ENCODE results near the gene RASEF. TPM values are rescaled to one million over a fixed set of nuclear protein-coding genes. Genes with fewer than 3 reads are reported as not detected.
"Not testable (repeated sequence)": the region's sequence is repeated elsewhere in the genome, so short reads cannot be mapped to it uniquely, and the experiment has no call there.

Gene RASEF
- total RNA-seq, 1 donor from 2014 or later, result not detected

DNA sequence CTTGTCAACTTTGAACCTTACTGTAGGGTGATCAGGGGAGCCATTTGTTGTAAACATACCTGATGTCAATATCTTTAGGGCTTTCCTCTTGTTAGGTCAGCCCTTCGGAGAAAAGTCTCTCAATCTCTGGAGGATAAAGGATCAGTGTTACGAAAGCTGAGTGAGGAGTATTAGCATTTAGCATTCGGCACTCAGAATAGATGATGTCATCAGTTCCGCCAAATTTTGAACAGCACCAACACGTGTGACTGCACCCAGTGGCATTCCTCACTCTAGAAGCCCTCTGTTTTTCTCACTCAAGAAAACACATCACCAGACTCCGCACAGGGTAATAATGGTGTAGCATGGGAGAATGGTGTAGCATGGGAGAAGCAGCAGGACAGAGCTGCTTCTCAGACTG, 87.8 kb downstream of the RASEF start:
- intact Hi-C loops (cut with micrococcal nuclease), result no loop called here

DNA sequence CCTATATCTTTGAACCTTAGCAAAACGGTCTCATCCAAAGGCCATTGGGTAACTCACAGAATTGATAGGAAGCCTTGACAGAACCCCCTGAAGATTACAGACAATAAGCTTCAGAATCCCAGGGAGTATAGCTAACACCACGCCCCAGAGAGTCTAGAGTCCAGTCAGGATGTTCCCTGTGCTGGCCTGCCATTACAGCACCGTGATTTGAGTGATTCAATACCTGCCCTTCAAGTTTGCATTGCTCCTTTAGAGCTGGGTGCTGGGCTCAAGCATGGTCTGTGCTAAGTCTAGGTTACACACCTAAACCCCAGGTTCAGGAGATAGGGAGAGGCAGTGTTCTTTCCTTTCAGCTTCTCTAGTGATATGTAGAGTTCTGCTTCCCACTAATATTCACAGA, 90.5 kb downstream of the RASEF start:
- intact Hi-C loops (cut with micrococcal nuclease), result no loop called here

DNA sequence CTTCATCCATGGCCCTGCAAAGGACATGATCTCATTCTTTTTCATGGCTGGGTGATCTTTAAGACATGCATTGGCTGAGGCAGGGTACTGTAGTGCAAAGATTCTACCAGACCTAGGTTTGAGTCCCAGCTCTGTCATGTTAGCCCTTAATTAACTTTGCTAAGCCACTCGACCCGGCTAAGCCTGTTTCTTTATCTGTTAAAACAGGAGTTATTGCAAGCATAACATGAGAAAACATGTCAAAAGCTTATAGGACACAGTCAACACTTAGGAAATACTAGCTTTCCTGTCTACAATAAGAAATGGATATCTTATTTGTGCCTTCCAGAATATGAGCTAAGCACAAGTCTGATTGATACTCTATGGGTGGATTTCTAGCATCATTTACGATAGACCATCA, 92.6 kb downstream of the RASEF start:
- intact Hi-C loops (cut with micrococcal nuclease), result no loop called here

DNA sequence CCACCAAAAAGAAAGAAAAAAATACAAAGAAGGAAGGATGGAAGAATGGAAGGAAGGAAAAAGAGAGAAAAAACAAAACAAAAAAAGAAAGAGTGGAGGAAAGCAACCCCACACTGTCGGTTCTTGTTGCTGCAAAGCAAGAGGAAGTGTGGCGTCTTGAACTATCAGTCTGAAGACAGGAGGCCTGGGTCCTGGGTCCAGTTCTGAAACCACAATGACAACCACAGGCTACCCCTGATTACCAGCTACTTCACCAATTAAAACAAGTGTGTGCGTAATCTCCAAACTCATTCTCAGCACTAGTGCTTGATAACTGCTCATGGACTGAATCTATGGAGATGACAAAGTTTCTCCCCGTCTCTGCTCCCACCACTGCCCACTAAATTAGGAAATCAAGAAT, 93.7 kb downstream of the RASEF start:
- intact Hi-C loops (cut with micrococcal nuclease), result no loop called here

DNA sequence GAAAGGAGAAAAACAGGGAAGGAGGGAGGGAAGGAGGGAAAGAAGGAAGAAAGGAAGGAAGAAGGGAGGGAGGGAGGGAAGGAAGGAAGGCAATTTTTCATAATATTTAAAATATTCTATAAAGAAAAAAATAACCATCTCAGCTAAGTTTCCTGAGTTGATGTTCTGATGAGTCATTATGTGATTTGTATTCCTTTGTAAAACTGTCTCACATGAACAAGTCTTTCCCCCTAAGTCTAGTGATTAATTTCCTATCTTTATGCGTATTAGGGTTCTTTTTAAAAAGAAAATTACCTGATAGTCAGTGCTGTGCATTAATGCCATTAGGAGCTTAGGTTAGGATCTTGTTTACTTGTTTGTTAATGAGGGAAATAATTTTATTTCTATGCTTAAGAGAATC, 94.1 kb downstream of the RASEF start:
- intact Hi-C loops (cut with micrococcal nuclease), result no loop called here

DNA sequence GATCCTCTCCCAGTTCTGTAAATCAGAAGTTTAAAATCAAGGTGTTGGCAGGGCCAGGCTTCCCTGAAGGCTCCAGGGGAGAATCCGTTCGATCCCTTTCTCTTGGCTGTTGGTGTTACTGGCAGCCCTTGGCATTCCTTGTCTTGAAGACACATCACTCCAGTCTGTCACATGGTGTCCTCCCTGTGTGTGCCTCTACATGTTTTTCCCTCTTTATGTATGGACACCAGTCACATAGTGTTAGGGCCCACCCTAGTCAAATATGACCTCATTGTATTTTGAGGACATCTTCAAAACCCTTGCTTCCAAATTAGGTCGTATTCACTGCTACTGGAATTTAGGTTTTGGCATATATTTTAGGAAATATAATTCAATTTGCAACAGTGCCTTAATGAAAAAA, 94.6 kb downstream of the RASEF start:
- intact Hi-C loops (cut with micrococcal nuclease), result no loop called here

DNA sequence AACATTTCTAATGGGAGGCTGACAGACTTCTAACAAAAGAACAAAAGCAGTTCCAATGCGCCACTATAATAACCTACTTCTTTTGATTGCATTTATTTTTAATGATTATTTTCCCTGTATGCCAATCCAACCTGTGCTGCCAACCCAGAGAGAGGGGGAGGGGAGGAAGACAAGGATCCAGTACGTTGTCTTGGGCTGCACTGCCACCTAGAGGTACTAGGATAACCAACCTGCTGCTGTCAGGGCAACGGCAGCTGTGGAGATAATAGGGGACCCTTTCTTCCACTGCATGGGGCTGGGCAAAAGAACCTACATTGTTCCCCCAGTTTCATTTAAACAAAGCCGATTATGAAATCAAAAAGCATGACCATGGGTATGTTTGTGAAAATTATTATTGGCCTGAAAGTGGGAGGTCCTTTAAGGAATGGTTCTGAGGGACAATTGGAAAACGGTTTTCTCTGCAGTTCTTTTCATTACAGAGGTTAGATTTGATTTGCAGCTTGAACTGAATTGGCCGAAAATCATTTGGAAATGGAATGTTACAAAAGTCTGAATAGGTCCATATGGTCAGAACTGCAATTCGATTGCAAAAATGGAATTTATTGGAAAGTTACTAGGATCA, 101.3 kb downstream of the RASEF start:
- intact Hi-C loops (cut with micrococcal nuclease), result no loop called here

DNA sequence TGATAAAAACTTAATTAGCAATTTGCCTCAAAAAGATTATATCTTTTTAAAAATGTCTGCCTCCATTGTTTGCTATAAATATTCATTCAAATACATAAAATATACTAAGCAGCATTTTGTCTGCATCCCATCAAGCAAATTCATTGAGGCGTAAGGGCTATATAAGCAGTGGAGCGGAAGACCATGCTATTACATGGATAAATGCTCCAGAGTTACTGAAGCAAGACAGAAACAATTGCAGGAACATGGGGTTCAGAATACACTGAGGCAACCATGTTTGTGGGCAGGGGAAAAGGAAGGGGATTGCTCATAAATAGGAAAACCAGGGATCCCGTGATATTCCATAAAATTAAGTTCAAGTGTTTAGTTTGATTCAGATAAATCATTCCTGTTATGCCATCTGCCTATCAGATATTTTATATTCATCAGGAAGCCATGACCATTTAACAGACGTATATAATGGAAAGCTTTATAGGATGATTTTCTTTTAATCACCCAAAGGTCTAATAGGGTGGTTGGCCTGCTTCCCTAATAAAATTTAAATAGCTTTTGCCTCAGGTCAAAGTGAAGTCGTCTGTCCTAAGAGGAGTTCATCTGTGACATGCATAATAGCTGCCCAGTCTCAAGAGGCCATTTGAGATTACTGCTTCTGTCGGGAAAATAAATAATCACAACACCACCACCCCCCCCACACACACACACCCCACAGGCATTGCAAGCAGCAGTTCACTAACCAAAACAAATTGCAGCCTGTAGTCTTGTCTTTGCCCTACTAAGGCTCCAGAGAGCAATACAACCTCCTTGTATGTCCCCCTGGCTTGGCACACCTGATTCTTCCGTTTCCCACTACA, 105.2 kb downstream of the RASEF start:
- intact Hi-C loops (cut with micrococcal nuclease), result no loop called here

DNA sequence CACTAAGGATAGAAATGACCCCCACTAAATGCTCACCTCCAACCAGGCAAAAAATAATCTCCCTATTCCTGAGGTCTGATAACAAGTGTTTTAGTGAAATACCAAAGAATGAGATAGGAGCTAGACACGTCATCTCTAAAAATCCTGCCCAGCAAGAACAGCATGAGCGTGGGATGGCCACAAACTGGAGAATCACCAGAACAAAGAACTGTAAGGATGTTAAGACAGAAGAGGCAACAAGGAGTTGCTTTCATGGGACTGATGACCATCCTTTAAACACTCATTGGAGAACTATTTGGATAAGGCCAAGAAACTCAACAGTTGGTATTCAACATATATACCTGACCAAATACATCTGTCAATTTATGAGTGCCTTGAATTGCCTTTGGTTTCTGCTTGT, 113.7 kb downstream of the RASEF start:
- intact Hi-C loops (cut with micrococcal nuclease), result no loop called here

DNA sequence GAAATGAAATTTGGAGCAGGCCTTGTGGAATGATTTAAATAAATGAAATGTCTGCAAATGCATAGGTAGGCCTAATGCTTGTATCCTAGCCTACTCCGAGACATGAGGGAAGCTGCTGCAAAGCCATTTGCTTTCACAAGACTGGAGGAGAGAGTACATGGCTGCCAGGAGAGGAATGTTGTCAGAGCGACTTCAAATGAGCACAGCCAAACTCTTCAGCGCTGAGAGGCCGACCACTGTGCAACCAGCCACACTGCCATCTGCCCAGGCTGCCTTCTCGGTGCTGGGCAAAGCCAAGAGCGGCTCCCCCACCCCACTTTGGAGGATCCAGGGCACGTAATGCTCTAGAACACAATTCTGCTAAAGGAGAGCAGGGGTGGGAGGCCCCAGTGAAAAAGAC, 122.6 kb downstream of the RASEF start:
- intact Hi-C loops (cut with micrococcal nuclease), result no loop called here

DNA sequence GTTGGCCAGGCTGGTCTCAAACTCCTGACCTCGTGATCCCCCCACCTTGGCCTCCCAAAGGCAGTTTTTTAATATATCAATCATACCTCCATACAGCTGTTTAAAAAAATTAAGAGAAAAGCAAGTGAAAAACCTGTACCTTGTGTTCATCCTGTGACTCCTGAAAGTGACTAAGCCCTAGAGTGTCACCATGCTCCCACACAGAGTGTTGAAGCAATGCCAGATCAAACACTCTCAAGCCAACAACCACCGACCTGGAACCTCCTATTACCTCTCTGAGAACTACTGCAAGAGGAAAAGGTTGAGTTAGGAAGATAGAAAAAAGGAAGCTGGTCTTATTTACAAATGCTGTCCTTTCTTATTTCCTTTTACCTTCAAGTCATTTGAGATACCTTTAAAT, 123.5 kb downstream of the RASEF start:
- intact Hi-C loops (cut with micrococcal nuclease), result no loop called here

DNA sequence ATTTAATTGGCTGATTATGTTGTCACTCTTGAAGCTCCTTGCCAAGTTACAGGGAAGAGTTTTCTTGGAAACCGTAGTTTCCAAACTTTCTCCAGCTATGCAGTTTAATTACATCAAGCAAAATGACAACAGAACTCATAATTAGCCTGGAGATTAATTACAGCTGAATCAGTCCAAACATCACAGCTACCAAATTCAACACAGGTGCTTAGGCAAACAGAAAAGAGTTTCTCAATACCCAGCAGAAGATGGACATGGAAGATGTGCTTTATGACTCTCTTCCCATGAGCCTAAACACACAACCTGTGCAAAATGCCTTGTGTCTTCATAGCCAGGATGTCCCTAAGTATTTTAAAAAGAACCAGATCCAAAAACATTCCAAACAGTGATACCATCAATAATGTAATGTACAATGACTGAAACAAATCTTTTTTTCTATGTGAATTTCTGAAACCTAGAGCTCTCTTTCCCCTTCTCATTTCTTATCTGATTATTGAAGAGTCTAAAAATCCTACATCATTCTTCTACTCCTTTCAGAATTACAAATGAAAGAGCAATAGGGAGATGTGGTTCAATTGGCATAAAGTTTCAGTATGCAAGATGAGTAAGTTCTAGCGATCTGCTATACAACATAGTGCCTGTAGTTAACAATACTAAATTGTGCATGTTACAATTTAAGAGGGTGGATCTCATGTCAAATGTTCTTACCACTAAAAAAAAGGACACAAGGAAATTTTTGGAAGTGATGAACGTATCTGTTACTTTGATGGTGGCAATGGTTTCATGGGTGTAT, 124.3 kb downstream of the RASEF start:
- intact Hi-C loops (cut with micrococcal nuclease), result no loop called here

DNA sequence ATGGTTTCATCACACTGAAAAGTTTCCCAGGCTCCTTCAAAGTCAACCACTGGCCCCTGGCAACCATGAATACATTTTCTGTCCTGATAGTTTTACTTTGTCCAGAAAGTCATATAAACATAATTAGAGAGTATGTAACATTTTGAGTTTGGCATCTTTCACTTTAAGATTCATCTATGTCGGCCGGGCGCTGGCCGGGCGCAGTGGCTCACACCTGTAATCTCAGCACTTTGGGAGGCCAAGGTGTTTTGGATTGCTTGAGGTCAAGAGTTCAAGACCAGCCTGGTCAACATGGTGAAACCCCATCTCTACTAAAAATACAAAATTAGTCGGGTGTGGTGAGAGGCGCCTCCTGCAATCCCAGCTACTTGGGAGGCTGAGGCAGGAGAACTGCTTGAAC, 126.4 kb downstream of the RASEF start:
- intact Hi-C loops (cut with micrococcal nuclease), result not testable (repeated sequence)

DNA sequence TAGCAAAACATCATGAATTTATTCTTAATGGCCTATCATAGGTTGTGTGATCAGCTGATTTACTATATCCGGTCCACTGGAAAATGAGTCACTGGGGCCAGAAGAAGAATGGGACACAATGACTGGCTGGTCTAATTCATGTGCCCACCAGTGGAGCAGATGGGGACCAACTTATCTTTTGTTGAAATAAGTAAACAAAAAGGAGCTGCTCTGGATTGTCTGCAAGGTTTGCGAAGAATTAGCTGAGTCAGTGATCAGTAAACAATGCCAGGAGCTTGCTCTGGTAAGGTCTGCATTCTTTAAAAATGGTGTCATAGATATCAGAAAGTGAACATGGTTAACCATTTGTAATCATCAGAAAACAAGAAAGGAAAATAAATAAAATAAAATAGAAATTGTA, 128.0 kb downstream of the RASEF start:
- intact Hi-C loops (cut with micrococcal nuclease), result no loop called here

DNA sequence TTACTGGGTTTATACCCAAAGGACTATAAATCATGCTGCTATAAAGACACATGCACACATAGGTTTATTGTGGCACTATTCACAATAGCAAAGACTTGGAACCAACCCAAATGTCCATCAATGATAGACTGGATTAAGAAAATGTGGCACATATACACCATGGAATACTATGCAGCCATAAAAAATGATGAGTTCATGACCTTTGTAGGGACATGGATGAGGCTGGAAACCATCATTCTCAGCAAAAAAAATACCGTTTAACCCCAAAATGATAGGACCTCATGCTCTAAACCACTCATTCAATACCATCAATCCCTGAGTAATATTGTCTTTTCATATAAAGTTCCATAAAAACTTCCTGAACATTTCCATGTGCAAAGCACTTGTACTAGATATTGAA, 128.9 kb downstream of the RASEF start:
- intact Hi-C loops (cut with micrococcal nuclease), result not testable (repeated sequence)

DNA sequence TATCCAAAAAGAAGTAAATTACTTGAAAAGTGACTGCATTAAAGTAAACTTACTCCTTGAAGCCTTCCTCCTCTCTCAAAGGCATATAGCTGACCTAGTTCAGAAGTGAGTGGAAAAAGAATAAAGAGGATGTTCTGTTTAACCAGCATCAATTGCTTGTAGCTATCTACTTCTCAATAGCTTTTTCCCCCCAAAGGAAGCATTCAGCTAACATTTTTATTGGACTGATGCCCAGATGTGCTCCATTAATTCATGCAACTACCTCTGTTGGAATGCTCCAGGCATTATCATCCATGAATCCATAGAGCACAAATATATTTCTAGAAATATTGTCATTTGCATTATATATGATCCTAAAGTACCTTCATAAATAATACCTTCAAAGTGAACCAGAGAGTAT, 132.8 kb downstream of the RASEF start:
- intact Hi-C loops (cut with micrococcal nuclease), result no loop called here
